HG03064 (cell line): Measurements from ENCODE around the gene TGFBR2.

ENCODE experiments used
- ATAC-seq: cut with Tn5 transposase; IDR thresholded peaks from one replicate; pipeline ENCODE4 v1.9.1; 2021; ENCODE audit warnings: low read depth; ENCODE audit not compliant: unreplicated experiment

The TGFBR2 gene

DNA sequence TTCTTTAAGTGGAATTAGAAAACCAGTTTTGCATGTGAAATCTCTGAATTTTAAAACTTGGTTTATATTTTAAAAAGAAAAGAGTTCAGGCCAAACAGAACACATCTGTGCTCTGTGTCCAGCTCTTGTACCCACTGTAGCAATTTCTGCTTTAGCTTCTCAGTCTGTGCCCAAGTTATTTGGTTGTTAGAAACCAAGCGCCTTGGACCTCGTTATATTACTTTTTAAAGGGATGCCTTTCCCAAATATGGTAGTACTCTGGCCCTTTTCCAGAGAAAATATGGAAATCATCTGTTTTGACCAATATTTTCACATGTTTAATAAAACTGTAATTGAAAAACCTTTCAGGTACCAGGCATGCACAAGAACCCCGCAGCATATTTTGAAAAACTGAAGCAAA, 27.3 kb downstream of the TGFBR2 start:
- no peak for ATAC-seq

DNA sequence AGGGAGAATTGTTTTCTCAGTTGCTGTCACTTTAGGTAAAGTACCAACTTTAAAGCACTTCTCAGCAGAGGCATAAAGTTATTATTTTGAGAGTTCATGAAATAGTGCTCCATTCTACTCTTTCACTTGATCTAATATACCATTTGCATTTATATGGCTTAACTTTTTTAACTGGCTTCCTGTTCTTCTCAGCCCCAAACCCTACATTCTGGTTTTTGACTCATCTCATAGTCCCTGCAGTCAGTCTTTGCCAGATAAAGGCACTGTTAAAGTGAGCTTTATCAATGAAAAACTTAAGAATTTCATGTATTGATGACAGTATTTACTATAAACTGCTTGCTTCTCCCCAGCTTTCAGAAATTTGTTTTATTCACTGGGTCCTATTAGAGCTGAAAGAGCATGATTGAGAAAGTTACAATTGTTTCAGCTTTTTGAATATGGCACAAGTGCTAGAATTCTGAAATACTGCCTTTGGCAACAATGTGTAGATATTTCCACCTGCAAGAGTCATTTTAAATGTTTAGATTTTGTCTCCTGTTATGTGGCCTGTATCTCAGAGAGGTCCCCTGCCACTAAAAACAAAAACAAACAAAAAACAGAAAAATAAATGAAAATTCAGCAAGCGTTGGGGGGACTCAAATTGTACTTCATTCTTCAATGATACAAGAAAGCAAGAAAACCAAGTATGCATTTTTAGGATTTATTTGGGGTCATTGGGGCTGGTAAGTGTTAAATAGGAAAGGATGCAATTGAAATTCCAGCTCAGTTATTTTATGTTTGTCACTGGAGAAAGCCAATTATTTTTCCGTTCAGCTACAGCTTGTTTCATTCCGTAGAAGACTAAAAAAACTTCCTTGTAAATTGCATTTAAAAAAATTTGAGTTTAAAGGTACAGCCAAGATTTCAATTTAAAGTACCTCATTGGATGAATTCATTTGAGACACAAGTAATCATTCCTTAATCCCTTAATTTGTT, 28.6 kb downstream of the TGFBR2 start:
- no peak for ATAC-seq

DNA sequence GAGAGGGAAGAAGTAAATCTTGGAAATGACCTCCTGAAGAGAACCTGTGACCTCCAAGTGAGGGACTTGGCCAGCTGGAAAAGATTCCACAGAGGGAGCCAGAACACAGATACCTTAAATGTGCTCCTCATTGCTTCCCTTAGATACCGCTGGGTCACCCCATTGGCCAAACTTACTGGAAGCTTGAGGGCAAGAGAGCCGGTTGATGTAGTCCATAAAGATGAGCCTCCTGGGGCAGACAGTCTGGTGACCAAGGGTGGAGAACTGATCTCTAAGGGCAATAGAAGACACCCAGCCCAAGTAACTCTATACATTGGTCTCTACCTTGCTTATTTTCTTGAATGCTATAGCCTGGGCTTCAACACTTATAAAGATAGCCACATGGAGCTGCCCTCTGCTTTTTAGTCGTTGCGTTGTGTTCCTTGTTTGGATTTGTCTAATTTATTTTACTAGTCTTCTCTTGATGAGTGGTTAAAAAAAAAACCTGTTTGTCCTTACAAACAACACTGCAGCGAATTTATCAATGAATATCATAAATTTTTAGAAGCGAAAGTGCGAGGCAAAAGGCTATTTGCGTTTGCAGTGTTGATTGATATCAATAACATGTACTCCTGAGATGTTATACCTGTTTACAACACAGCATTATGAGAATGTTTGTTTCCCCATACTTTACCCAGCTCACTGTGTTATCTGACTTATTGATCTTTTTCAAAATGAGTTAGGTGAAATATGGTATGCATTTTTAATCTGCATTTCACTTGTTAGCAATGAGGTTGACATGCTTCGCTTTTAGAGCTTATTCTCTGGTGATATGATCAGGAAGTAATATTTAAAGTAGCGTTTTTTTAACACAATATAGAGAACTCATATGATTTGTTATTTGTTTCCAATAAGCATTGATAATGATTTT, 31.2 kb downstream of the TGFBR2 start:
- ATAC-seq: no peak

DNA sequence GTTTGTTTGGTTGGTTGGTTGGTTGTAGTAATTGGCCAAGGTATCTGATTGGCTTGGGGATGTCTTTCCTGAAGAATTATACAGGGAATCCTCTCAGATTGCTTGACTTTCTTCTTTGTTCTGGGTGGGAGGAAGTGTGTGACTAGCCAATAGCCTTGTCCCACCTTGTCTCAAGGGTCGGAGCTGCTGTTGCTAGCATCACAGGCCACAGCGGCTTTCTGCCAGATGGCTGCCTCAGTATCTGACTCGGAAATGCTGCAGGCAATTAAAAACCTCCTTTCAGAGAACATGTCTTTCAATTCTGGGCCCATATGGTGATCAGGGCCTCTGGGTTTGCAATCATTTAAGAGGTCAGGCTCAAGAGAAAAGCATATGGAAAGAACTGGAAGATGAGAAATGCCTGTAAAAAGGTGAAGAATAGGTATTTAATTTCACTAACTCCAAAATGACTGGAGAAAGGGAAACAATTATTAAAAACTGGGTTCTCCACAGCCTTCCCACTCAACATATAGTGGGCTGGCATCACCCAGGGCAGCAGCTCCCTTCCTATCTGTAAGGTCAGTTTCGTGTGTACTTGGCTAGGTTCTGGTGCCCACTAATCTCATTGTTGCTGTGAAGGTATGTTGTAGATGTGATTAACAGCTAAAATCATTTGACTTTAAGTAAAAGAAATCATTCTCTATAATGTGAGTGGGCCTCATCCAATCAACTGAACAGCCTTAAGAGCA, 32.4 kb downstream of the TGFBR2 start:
- no peak for ATAC-seq

DNA sequence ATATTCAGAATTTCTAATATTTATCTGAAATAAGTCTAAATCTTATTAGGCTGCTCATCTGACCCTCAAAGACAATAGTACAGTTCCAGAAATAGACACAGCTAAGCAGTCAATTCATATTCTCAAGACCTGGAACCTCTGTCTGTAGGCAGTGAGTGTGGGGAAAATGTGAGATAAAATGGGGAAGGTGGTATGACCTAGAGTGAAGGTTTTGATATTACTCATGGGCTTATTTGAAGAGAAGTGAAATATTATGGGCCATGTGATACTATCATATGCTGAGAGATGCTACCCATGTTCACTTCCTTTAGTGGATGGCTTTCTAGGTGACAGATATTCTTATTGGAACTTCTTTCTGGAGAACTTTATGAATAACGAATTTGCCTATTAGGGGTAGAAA, 33.5 kb downstream of the TGFBR2 start:
- ATAC-seq: peak; percentile 72

DNA sequence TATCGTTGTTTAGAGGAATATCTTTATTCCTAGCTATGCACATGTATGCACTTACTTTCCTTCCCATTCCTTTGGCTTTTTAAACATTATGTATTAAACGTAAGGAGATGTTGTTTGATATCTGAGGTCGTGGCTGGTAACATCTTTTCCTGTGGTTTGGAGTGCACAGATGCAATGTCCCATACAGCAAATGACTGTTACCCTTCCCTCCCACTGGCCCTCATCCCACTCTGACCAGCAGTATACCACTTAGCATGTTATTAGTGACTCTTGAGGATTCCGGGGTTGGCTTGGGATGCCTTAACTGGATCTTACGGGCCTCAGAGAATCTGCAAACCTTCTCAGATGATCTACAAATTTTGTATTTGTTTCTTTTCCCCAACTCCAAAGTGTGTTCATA, 34.5 kb downstream of the TGFBR2 start:
- ATAC-seq: no peak

DNA sequence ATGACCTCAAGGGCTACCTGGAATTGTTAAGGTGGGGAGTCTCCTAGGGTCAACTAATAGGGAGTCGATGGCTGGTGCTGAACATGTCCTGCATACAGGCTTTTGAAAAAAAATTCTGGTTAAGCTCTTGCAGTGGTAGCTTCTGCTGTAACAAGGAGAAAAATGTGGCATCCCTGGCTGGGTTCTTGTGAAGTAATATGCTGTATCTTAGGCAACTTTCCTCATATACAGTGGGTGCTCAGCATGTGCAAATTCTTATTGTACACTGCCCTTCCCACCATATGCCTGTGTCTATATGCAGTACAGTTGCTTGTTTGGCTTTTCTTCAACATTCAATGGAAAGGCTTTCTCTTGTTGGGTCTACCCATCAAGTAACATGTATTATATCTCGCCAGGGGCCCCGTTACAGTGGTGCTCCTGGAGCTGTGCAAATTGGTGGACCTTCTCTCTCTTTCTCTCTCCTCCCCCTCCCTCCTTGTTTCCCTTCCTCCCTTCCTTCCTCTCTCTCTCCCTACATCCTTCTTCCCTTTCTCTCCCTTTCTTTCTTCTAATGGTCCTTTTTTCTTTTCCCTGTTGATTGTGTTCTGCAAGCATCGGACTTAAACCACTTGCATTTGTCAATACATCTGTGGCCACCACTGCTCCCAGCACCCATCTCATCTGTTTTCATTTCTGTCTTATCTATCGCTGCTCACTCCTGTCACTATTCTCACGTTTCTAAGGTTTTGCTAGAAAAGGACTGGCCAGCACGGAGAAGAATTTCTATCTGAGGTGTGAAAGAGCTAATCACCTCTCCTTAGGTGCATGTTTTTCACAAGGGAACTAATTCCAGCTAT, 35.2 kb downstream of the TGFBR2 start:
- no peak for ATAC-seq

DNA sequence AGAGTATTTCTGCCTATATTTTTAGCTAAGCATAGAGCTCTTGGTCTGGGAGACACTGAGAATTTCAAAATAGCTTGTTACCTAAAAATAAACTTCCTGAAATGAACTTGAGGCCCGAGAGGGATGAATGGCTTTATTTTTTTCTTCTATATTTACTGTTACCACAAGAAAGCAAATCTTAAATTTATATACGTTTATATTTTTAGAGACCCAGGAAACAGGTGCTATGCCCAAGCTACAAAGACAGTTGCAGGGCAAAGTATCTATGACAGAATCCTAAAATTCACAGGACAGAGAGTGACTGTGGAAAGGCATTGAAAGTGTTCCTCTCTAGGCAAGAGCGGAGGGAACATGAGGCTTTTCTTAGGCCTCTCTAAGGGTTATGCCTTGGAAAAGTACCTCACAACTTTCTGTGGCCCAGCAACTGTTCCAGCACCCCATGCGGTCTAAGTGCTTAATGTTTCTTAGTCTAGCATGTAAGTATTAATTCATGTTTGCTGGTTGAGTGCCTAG, 36.5 kb downstream of the TGFBR2 start:
- no peak for ATAC-seq

DNA sequence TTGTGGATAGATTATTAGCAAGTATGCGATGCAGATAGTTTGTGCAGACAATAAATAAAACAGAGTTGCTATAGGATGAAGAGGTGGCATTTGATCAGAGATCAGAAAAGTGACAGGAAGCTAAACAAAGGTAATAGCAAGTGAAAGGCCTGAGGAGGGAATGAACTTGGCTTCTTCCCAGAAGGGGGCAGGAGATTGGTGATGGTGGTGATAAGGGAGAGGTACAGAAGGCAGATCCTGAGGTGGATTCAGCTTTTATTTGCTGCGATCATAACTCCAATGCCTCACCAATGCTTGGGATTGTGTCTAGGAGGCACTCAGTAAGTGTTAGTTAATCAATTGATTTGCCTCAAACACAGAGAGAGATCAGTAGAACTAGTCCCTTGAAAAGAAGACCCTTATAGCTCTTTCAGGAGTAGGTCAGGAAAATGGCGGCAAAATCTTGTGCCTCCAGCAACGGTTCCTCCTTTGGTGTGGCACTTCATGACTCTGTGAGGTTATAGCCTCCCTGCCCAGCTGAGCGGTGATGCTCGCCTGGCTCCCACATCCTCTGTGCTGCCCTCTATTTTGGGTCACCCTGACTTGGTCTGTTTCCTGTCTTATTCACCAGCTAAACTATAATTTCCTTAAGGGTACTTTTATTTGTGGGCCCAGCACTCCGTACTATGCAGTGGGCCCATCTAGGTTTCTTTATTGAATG, 37.5 kb downstream of the TGFBR2 start:
- ATAC-seq: no peak

DNA sequence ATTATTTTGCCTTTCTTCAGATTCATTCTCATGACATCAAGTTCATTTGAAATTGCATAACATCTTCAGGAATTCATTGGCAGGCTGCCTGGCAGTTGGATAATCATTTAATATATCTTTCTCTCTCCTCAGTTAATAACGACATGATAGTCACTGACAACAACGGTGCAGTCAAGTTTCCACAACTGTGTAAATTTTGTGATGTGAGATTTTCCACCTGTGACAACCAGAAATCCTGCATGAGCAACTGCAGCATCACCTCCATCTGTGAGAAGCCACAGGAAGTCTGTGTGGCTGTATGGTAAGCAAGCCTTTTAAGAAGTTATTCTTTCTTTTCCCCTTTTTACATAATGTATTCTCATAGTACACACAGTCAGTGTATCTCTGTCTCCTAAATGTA, 38.2 kb downstream of the TGFBR2 start:
- ATAC-seq: peak; percentile 68

DNA sequence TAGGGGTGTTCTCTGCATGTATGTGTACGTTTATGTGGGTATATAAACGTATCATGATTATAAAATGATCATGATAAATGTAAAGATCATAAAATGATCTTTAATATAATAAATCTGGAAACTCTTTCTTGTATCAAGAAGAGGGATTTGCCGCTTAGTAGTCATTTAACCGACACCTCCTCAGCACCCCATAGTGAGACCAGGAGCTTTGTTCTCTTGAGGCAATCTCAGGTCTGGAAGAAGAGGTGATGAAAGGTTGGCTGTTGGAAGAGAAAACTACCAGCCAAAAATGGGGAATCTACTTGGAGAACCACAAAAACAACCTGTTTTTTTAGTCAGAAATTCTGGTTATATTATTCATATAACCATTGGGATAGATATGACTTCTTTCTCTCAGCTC, 38.7 kb downstream of the TGFBR2 start:
- no peak for ATAC-seq

DNA sequence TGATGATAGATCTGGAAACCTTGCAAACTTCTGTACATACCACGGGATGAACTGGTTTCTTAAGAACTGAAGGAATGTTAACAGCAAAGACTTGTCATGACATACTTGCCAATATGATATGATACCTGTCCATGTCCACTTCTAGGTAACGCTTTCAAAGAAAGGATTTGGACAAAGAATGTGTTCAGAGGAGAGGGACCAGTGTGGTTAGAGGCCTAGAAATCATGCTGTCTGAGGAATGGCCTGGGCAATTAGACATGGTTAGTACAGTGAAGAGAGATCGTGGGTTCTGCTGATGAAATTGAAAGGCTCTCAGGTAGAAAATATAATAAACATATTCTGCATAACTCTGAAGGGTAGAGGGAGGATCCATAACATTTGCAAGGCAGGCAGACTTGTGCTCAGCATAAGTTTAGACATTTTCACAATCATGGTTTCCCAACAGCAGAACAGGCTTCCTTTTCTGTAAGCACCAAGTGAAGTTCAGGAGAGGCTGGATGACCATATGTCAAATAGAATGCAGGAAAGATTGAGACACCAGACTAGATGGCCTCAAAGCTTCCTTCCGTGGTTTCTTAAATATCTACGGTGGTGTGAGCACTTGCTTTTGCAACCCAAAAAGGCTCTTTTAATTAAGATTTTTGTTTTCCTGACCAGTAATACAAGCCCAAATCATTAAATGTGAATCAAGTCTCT, 39.9 kb downstream of the TGFBR2 start:
- ATAC-seq: no peak

DNA sequence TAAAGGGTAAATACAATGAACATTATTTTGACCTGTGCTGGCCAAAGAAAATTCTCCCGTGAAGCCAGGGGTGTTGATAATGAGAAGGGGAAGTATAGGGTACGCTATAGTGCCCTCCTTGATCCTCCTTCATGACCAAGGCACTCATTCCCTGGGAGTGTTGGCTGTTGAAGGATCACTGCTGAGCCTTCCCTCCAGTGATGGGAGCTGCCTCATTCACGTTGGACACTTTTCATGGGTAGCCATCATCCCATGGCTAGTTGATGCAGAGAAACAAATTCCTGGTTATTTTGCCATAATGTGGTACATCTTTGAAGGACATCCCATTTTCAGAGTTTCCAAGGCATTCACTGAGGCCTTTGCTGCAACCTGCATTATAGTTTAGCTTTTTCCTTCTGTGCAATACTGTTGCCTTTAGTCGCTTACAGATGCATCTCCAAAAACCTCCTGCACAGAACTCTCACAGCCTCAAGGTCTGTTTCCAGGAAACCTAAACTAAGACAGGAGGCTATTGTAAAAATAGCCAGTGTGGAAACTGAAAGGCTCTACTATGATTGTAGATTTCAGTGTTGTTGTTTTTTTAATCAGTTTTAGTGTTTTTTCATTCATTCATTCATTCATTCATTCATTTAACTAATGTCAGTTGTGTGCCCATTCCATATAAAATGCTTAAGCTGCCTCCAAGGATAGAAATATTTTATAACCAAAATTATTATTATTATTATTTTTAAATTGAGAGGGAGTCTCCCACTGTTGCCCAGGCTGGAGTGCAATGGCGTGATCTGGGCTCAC, 40.8 kb downstream of the TGFBR2 start:
- ATAC-seq: no peak

DNA sequence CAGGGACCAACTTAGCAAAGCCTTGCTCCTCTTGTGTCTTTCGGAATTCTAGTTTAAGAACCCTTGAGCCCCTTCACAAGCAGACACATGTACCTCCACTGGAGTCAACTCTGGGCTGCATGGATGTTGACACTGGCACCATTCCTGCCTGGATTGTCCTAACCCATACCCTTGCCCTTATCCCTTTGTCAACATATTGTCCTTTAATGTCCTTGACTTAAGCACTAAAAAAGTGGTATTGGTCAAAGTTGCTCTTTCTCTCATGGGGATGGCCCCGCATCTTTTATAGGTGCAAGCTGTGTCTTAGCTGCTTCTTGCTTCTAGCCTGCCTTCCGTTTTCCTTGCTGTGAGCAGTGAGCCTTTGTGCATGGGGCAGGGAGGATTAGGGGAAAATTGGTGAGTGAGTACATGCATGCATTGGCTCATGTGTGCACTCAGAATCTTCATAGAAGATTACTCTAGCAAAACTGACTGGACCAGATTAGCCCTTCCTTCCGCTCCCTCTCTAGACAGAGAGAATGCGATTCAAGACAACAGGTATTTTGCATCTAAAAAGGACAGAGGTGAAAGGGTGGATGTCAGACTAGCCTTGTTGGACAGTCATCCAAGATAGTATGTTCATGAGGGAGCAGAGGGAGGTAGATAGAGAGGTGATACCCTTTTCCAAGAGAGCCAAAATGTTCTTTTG, 42.4 kb downstream of the TGFBR2 start:
- ATAC-seq: no peak

DNA sequence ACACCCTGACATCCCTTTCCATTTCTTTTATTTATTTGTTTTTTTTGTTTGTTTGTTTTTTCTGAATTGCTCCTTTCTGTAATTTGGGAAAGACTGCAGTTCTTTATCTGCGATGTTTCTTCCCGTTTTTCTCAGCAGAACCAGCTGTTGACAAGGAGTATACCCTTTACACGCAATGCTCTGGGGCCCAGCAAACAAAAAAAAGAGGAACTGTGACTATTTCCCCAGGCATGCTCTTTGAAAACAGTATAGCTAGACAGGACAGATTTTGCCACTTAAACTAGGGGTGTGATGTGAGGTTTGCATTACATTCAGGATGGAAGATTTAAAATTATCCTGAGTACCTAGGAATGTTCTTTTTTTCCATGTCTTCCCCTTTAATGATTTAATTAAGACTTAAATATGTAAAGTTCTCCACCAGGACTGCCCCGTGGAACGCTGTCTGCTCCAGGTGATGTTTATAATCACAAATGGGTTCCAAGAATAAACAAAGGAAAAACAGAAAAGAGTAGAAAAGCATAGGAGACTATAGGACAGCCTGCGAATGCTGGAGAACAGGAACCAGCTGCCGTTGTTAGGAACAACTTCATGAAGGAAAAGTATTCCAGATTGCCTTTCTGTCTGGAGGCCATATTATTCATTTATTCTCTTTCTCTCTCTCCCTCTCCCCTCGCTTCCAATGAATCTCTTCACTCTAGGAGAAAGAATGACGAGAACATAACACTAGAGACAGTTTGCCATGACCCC, 43.3 kb downstream of the TGFBR2 start:
- no peak for ATAC-seq

DNA sequence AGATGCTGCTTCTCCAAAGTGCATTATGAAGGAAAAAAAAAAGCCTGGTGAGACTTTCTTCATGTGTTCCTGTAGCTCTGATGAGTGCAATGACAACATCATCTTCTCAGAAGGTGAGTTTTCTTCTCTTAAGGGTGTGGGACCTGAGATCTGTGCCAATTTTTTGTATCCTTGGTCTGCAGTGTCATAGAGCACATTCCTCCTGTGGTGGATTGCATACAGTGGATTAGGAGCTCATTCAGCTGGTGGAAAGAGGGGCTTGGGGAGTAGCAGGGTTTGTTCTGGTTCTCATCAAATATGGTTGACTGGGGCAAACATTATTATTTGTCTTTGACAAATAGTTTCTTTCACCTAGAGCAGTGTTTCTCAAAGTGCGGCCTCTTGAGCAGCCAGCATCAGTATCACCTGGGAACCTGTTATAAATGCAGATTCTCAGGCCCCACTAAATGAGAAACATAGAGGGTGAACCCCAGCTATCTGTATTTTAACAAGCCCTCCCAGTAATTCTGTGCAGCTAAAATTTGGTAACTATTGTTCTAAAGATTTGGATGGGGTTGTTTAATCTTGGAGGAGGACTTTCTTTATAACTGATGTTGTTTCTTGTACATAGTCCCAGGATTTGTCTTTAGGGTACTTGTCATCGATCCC, 44.1 kb downstream of the TGFBR2 start:
- ATAC-seq: no peak
